Forelimb muscle (tissue), 1 donor: Measurements from ENCODE around the gene ZC3H8. TPM values are rescaled to one million over a fixed set of nuclear protein-coding genes. Genes with fewer than 3 reads are reported as not detected.
"Not testable (repeated sequence)": the region's sequence is repeated elsewhere in the genome, so short reads cannot be mapped to it uniquely, and the experiment has no call there.

Experiments used
- DNase-seq: peaks from one replicate; pipeline ENCODE4 v3.0.0-alpha.2; 2013; ENCODE audit warnings: low read depth
- polyA plus RNA-seq: library from polyadenylated mRNA; unstranded; fragments of 120-200 nt; gene quantifications from one replicate; pipeline ENCODE4 v1.2.1, GENCODE V29; 2013; ENCODE audit not compliant: insufficient read length

The ZC3H8 gene
- polyA plus RNA-seq, 1 donor, result 14.6 TPM

- DNase-seq, result peak; percentile 62
Observed at GRCh38 chr2:112259509-112260294, 4.9 kb upstream of the ZC3H8 start.

DNA sequence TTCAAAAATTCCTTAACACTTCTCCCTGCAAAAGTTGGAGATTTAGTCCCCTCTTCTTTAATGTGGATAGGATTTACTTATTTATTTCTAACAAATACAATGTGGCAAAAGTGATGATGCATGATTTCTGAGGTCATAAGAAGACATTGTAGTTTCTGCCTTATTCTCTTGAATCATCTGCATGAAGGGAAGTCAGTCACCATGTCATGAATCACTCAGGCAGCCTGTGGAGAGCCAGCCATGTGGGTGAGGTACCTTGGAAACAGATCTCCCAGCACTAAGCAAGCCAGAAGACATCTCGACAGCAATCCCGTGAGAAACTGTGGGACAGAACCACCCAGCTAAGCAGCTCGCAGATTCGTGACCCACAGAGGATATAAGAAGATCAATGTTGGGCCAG, 2.7 kb upstream of the ZC3H8 start:
- DNase-seq, result no peak

GRCh38 chr2:112256654-112257053, 1.8 kb upstream of the ZC3H8 start:
- DNase-seq, result no peak

DNA sequence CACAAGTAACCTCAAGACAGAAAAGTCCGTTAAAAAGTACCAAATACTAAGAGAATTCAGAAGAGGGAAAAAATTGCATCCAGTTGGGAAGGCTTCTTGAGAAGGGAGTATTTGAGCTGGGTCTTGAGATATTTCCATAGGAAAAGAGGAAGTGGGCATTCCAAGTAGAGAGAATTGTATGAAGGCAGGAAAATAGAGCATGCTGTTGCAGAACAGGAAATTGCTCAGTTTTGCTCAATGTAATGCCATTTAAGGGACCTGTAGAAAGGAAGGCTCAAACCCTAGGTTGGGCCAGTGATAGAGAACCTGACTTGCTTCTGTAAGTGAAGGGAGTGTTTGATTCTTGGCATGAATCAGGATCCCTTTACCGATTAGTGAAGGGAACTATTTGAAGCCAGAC, 1.0 kb upstream of the ZC3H8 start:
- no peak for DNase-seq

- DNase-seq, result no peak
Observed at GRCh38 chr2:112253261-112253815, 1.5 kb downstream of the ZC3H8 start.

DNA sequence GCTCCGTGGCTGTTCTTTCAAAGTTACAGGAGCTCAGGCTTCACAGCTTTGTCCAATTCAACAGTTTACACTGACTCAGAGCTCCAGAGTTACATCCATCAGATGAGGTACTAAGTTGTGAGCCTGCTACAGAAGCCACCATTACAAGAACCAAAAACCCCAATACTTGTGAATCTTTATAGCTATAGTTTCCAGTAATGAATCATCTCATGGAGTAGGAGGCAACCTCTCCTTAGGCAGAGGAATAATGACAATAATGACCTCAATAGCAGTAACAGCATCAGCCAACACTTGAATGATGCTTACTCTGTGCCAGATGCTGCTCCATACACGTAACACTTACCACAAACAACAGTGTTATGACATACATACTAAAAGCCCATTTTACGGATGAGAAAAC, 3.6 kb downstream of the ZC3H8 start:
- no peak for DNase-seq

GRCh38 chr2:112244854-112245253, 10.0 kb downstream of the ZC3H8 start:
- DNase-seq, result no peak

GRCh38 chr2:112243233-112243632, 11.6 kb downstream of the ZC3H8 start:
- no peak for DNase-seq

DNA sequence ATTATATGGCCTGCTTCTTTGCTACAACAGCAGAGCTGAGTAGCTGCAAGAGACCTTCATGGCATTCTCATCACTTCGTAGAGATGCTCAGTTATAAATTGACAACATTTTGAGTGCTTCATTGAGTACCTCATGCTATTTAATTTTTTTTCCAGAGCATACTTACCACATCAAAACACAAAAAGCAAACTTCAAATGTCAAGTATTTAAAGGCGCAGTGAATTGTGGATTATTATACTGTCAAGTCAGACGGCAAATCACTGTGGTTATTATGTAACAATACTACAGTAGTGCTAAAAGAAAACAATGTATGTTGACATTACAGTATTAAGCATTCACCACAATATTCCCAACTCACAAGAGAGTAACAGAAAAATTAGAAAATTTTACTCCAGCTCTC, 12.5 kb downstream of the ZC3H8 start:
- DNase-seq, result no peak

GRCh38 chr2:112239862-112240261, 15.0 kb downstream of the ZC3H8 start:
- DNase-seq, result no peak

- no peak for DNase-seq
Observed at GRCh38 chr2:112230371-112230770, 24.5 kb downstream of the ZC3H8 start.

GRCh38 chr2:112229348-112229747, 25.5 kb downstream of the ZC3H8 start:
- DNase-seq, result no peak

- no peak for DNase-seq
Observed at GRCh38 chr2:112220831-112221230, 34.0 kb downstream of the ZC3H8 start.

GRCh38 chr2:112220186-112220585, 34.7 kb downstream of the ZC3H8 start:
- DNase-seq, result no peak

- no peak for DNase-seq
Observed at GRCh38 chr2:112217854-112218253, 37.0 kb downstream of the ZC3H8 start.

- DNase-seq, result no peak
Observed at GRCh38 chr2:112216167-112216566, 38.7 kb downstream of the ZC3H8 start.

- not testable (repeated sequence) for DNase-seq
Observed at GRCh38 chr2:112207905-112208304, 46.9 kb downstream of the ZC3H8 start.

- DNase-seq, result no peak
Observed at GRCh38 chr2:112204411-112204810, 50.4 kb downstream of the ZC3H8 start.

DNA sequence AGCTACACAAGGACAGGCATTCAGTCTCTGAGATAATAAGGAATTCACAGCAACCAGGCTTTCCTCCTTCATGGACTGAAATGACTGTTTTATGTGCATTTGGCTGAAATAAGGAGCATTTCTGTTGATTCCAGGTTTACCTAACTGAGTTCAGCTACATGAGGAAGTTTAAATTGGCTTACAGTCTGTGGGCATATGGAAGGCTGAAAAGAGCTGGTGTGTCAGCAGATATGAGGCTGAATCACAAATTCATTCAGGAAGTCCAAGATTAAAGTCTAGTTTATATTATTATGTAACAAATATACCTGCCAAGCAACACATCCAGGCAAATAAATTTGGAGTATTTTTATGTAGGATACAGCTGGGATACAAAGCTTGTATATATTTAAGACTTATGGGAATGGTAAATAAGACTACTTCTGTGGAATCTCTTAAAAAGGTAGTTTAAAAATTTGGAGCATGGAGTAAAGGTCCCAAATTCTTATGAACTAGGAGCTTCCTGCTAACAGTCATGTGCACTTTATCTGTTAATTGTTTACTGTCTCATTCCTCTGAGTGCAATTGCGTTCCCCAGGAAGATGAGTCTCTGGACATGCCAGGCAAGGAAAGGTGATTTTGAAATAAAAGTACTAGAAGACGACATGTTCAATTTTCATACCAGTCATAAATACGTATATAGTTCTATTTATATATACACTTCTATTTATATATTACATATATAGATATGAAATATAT, 53.0 kb downstream of the ZC3H8 start:
- no peak for DNase-seq

GRCh38 chr2:112199188-112199587, 55.7 kb downstream of the ZC3H8 start:
- no peak for DNase-seq

- no peak for DNase-seq
Observed at GRCh38 chr2:112198780-112199179, 56.1 kb downstream of the ZC3H8 start.

DNA sequence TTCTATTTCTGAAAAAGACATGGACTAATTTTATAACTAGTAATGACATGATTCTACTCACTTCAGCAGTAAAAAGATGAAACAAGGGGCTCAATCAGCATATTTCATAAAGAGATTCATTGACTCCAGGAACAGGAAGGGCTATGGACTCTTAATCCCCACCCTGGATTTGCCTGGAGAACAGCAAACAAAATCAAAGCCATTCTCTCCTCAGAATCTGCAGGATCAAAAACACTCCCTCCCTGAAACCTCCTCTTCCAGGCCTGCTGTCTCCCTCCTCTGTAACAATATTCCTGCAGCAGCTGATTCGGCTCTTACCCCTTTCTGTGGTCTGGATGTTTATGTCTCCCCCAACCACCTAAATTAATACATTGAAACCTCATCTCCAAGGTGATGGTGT, 57.0 kb downstream of the ZC3H8 start:
- no peak for DNase-seq

DNA sequence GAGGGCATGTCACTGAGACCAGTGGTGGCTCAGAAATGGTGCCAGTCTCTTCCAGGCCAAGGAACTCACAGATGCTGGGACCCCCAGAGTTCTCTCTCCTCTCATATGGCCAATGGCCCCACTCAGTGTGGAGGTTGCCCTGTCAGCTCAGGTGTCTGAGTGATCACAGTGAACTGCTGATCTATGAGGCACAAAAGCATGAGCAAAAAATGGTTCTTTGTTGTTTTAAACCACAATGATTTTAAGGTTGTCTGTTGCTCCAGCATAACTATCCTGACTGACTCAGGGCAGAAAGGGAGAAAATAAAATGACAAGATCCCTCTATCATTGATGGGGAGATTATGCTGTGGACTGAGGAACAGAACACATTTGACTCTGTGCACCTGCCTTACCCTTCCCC, 58.9 kb downstream of the ZC3H8 start:
- DNase-seq, result no peak
